Measurements from ENCODE around the gene SLC35F3. TPM values are rescaled to one million over a fixed set of nuclear protein-coding genes. Genes with fewer than 3 reads are reported as not detected.
"Not testable (repeated sequence)": the region's sequence is repeated elsewhere in the genome, so short reads cannot be mapped to it uniquely, and the experiment has no call there.

The SLC35F3 gene
- total RNA-seq, 2 donors from 2014 or later, result 0.12 to 0.14 TPM

GRCh38 chr1:234280500-234280899, 376.0 kb downstream of the SLC35F3 start:
- no peak for DNase-seq
- ATAC-seq, result no peak
- intact Hi-C loops (cut with DNase I, micrococcal nuclease), result no loop called here

- ATAC-seq, result no peak
- intact Hi-C loops (cut with DNase I, micrococcal nuclease), result no loop called here
- DNase-seq, result no peak
These were observed 377.5 kb downstream of the SLC35F3 start for GRCh38 chr1:234281826-234282489.

GRCh38 chr1:234286206-234286605, 381.7 kb downstream of the SLC35F3 start:
- DNase-seq (no peak), ATAC-seq (no peak)
- intact Hi-C loops (cut with DNase I, micrococcal nuclease), result no loop called here

GRCh38 chr1:234288946-234289345, 384.5 kb downstream of the SLC35F3 start:
- no peak for DNase-seq
- ATAC-seq, result no peak
- intact Hi-C loops (cut with DNase I, micrococcal nuclease), result no loop called here

GRCh38 chr1:234289538-234290305, 385.2 kb downstream of the SLC35F3 start:
- intact Hi-C loops (cut with DNase I, micrococcal nuclease), result no loop called here
- ATAC-seq (no peak), DNase-seq (no peak)

GRCh38 chr1:234292011-234292410, 387.5 kb downstream of the SLC35F3 start:
- DNase-seq, result no peak
- no peak for ATAC-seq
- intact Hi-C loops (cut with DNase I, micrococcal nuclease), result no loop called here

- ATAC-seq (no peak), DNase-seq (no peak)
- intact Hi-C loops (cut with DNase I, micrococcal nuclease), result no loop called here
These were observed 388.1 kb downstream of the SLC35F3 start for GRCh38 chr1:234292548-234292947.

- DNase-seq (no peak), ATAC-seq (no peak)
- intact Hi-C loops (cut with DNase I, micrococcal nuclease), result no loop called here
These were observed 389.8 kb downstream of the SLC35F3 start for GRCh38 chr1:234294109-234294817.

GRCh38 chr1:234295068-234295467, 390.6 kb downstream of the SLC35F3 start:
- intact Hi-C loops (cut with DNase I, micrococcal nuclease), result no loop called here
- DNase-seq (no peak), ATAC-seq (no peak)

GRCh38 chr1:234295626-234296025, 391.1 kb downstream of the SLC35F3 start:
- intact Hi-C loops (cut with DNase I, micrococcal nuclease), result no loop called here
- DNase-seq (no peak), ATAC-seq (no peak)

- DNase-seq, result no peak
- intact Hi-C loops (cut with DNase I, micrococcal nuclease), result no loop called here
- no peak for ATAC-seq
These were observed 392.0 kb downstream of the SLC35F3 start for GRCh38 chr1:234296496-234296895.

- ATAC-seq (no peak), DNase-seq (no peak)
- intact Hi-C loops (cut with DNase I, micrococcal nuclease), result no loop called here
These were observed 393.2 kb downstream of the SLC35F3 start for GRCh38 chr1:234297668-234298067.

- DNase-seq (no peak), ATAC-seq (no peak)
- intact Hi-C loops (cut with DNase I, micrococcal nuclease), result no loop called here
These were observed 395.6 kb downstream of the SLC35F3 start for GRCh38 chr1:234300096-234300495.

GRCh38 chr1:234301663-234302062, 397.2 kb downstream of the SLC35F3 start:
- intact Hi-C loops (cut with DNase I, micrococcal nuclease); DNase-seq; ATAC-seq: not testable (repeated sequence)

GRCh38 chr1:234302354-234302962, 398.0 kb downstream of the SLC35F3 start:
- intact Hi-C loops (cut with DNase I, micrococcal nuclease), result no loop called here
- DNase-seq (no peak), ATAC-seq (no peak)

- intact Hi-C loops (cut with DNase I, micrococcal nuclease), result no loop called here
- DNase-seq, result no peak
- ATAC-seq, result no peak
These were observed 398.8 kb downstream of the SLC35F3 start for GRCh38 chr1:234303231-234303630.

GRCh38 chr1:234307726-234308125, 403.2 kb downstream of the SLC35F3 start:
- intact Hi-C loops (cut with DNase I, micrococcal nuclease), result no loop called here
- ATAC-seq (no peak), DNase-seq (no peak)

- intact Hi-C loops (cut with DNase I, micrococcal nuclease), result no loop called here
- ATAC-seq (peak; percentile 11), DNase-seq (no peak)
These were observed 404.7 kb downstream of the SLC35F3 start for GRCh38 chr1:234309243-234309597.

- peak; percentile 89 for ATAC-seq
- intact Hi-C loops (cut with DNase I, micrococcal nuclease), result loop anchor here in 1 of 2 donors (10.0 kb wide), 1 partner anchor 195 kb away; no protein-coding TSS in a partner anchor
- DNase-seq, result peak; percentile 41 to 72
These were observed 405.4 kb downstream of the SLC35F3 start for GRCh38 chr1:234309598-234310459.

Measured in left colon (tissue), 2 donors.